ENCODE data around the gene SHCBP1L. TPM values are rescaled to one million over a fixed set of nuclear protein-coding genes. Genes with fewer than 3 reads are reported as not detected.

Gene SHCBP1L
- total RNA-seq (2022; extraction: Qiagen RNA extraction; ENCODE audit: low read depth): not detected in 5 replicates

GRCh38 chr1:182952677-182953444, at the start of gene SHCBP1L:
Gene SHCBP1L (minus strand): TSS chr1:182953166. CDS start chr1:182953133, 33 bp downstream.

Other genes with a start within 250 kb of the SHCBP1L start
- 0.59 to 1.0 TPM (median 0.81 TPM) in 5 replicates for gene NPL, start 163.4 kb downstream of the SHCBP1L start, total RNA-seq (2022; extraction: Qiagen RNA extraction; ENCODE audit: low read depth)
- 167 to 205 TPM (median 176 TPM) in 5 replicates for gene DHX9, start 113.8 kb downstream of the SHCBP1L start, total RNA-seq (2022; extraction: Qiagen RNA extraction; ENCODE audit: low read depth)
- 87.7 to 136 TPM (median 106 TPM) in 5 replicates for gene LAMC1, start 70.3 kb upstream of the SHCBP1L start, total RNA-seq (2022; extraction: Qiagen RNA extraction; ENCODE audit: low read depth)
- gene LAMC2, start 233.1 kb upstream of the SHCBP1L start, total RNA-seq (2022; extraction: Qiagen RNA extraction; ENCODE audit: low read depth): 25.3 to 36.8 TPM (median 29.1 TPM) in 5 replicates